Astrocyte (in vitro differentiated cells and primary cell): Measurements from ENCODE around the gene ZNF415.

Experiments used
- EZH2 ChIP-seq: IDR thresholded peaks from 2 replicates; pipeline ENCODE4 v1.6.1; 2012; ENCODE audit warnings: mild to moderate bottlenecking, low read length, inconsistent platforms; ENCODE audit not compliant: insufficient read depth
- TF ChIP-seq, protein P1 (sequence below): IDR thresholded peaks from 2 replicates; pipeline ENCODE4 v1.5.1; 2011; ENCODE audit warnings: low read depth, mild to moderate bottlenecking, inconsistent platforms, low read length, moderate library complexity; ENCODE audit not compliant: insufficient read depth

DNA sequence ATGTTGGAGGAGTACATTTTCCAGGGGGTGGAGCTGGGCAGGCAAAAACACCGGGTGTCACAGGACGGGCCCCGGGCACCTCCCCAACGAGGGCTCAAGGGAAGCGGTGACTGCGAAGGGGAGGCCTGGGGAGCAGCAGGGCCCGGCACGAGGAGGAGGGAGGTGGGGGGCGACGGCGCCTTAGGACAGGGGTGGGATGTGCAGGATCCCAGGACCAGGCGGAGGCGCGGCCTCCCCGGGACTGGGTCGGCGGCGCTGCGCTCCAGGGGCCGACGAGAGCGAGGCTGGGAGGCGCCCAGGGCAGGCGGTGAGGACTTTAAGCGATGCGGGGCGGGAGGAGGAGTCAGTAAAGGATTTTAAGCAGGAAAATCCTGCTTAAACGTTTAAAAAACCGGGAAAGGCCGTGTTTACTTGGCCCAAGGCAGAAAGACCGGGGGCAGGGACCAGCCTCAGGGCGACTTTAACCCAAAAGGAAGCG is 29.9 kb downstream of the ZNF415 start:
- TF ChIP-seq, protein P1, sequence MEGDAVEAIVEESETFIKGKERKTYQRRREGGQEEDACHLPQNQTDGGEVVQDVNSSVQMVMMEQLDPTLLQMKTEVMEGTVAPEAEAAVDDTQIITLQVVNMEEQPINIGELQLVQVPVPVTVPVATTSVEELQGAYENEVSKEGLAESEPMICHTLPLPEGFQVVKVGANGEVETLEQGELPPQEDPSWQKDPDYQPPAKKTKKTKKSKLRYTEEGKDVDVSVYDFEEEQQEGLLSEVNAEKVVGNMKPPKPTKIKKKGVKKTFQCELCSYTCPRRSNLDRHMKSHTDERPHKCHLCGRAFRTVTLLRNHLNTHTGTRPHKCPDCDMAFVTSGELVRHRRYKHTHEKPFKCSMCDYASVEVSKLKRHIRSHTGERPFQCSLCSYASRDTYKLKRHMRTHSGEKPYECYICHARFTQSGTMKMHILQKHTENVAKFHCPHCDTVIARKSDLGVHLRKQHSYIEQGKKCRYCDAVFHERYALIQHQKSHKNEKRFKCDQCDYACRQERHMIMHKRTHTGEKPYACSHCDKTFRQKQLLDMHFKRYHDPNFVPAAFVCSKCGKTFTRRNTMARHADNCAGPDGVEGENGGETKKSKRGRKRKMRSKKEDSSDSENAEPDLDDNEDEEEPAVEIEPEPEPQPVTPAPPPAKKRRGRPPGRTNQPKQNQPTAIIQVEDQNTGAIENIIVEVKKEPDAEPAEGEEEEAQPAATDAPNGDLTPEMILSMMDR = no peak
- no peak for TF ChIP-seq EZH2
